DND-41 (cell line): ENCODE results near the gene SH2B3.

ENCODE experiments used
- CTCF ChIP-seq: IDR thresholded peaks from 2 replicates; pipeline ENCODE4 v1.5.1; 2012; ENCODE audit warnings: borderline replicate concordance, low read length, moderate library complexity, mild to moderate bottlenecking; ENCODE audit not compliant: poor library complexity, severe bottlenecking; ENCODE audit errors: extremely low read depth
- EZH2 ChIP-seq: IDR thresholded peaks from 3 replicates; pipeline ENCODE4 v1.6.1; 2012; ENCODE audit warnings: borderline replicate concordance, low read depth, mild to moderate bottlenecking, moderate library complexity, low read length, inconsistent platforms; ENCODE audit not compliant: severe bottlenecking

GRCh38 chr12:111387747-111388323, 17.9 kb upstream of the SH2B3 start:
- TF ChIP-seq EZH2 (no peak), CTCF (no peak)
